Skin epidermis (tissue), 12 donors: ENCODE measurements around the gene MARK1.

ENCODE experiments used
- H3K27ac ChIP-seq, 21 experiments: fragments of 200-600 bp; sonication (generic) in 11 of 21; one replicate each; pipeline ENCODE4 v1.5.0; 2020; ENCODE audit warnings: mild to moderate bottlenecking in 3 of 21, inconsistent platforms in 2 of 21, moderate library complexity in 2 of 21
- H3K4me3 ChIP-seq, 7 experiments: fragments of 200-600 bp; sonication (generic) in 2 of 7; one replicate each; pipeline ENCODE4 v1.5.0; 2020; ENCODE audit warnings: inconsistent platforms in 2 of 7, mild to moderate bottlenecking in 2 of 7, moderate library complexity in 1 of 7

MARK1 gene

DNA sequence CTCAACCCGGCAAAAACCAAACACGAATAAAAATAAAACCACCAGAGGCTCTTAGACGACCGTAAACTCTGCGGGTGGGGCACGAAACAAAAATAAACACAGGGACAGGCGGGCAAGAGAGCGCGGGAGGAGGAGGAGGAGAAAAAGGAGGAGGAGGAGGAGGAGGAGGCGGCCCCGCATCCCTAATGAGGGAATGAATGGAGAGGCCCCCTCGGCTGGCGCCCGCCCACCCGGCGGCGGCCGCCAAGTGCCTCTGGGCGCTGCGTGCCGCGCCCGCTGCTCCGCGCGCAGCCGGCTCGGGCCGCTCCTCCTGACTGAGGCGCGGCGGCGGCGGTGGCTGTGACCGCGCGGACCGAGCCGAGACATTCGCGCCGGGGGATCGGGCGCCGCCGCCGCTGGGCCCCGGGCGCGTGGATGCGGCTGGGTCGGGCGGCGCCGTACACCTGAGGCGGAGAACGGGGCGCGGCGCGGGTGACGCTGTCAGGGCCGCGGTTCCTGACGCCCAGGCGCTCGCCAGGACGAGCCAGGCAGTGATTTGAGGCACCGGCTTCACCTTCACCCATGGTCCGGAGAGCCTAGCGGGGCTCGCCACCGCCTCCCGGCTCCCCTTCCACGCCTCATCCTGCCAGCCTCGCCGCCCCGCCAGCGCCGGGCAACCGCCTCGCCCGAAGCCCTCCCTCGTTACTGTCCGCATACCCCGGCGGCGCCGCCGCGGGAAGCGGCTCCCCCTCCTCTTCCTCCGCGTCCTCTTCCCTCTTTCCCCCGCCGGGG lies at the start of gene MARK1:
Gene MARK1, plus strand, starts transcription at position 229 of the 771 bp plus-strand sequence. CDS start 687 bp downstream, outside the sequence.
- peak within 1 kb of the TSS; percentile 44 to 72 (median 68) for H3K4me3 ChIP-seq
- peak within 1 kb of the TSS; percentile 39 to 97 (median 83) for H3K27ac ChIP-seq

DNA sequence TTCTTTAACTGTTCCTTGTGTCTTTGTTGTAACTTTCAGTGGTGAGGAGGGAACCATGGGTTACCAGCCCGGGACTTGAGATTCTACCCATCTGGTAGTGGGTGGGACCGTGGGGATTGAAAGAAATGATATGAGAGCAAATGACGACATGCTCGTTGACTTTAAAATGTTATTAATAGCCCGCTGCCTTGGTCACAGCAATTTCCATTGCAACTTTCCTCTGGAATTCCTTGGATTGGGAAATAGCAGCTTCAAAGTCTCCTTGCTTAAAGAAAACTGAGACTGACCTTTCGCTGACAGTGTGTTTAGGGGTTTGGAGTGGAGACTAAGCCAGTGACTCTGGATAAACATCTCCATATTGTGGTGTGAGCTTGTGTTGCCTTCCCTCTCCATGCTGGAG lies 44.2 kb upstream of the MARK1 start:
- Histone ChIP-seq H3K4me3 (no peak overlapping the region), H3K27ac (peak overlapping the region in 4 of 21 experiments; percentile 31 to 67 (median 51))

DNA sequence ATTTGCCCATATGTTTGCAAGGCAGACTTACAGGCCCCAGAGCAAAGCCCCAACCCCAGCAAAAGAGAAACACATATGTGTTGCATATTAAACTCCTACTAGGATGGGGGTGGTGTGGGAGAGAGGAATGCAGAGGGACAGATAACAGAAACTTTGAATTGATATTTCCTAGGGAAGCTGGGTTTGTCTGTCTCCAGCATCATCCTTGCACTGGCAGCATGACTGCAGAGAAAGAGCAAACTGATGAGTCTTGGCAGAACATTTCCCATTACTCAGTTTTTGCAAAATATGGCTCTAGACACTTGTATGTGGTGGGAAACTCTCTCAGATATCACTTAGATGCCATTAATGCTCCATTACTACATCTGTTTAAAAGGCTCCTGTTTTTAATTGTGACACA lies 43.8 kb upstream of the MARK1 start:
- Histone ChIP-seq H3K27ac (peak overlapping the region in 4 of 21 experiments; percentile 31 to 67 (median 51)), H3K4me3 (no peak overlapping the region)

DNA sequence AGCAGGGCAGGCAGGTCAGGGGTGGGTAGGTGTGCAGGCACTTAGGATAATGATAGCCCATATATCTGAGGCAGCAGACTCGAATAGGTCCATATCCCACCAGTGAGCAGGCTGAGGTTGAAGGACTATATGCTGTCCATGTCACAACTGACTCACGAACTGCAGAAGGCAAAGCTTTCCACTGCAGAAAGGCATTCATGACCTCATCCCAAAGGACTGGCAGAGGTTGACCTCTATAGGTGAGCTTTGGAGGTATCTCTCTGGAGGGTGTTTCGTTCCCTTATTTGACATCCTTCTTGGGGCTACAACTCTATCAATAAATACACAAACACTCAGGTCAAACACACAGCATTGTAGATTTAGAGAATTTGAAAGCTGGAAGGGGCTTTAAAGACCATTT lies 42.8 kb upstream of the MARK1 start:
- peak overlapping the region in 1 of 21 experiments; percentile 47 for H3K27ac ChIP-seq
- H3K4me3 ChIP-seq = no peak overlapping the region

DNA sequence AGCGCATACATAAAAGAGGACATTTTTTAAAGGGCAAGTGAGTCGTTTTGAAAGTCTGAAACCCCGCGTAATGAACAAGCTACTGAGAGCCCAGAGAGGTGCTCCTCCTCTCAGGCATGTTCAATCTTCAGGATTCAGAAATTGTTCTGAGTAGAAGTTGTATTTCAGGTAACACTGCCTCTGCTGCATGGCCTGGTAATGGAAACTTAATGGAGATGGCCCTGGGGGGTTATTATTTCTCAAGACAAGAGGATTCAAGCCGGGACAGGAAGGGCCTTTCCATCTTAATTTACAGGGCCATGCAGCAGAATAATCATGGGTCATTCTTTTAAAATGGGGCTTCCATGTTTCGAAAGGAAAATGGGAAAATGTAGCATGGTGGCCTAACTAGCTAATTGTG lies 42.1 kb upstream of the MARK1 start:
- Histone ChIP-seq H3K27ac (no peak overlapping the region), H3K4me3 (no peak overlapping the region)

DNA sequence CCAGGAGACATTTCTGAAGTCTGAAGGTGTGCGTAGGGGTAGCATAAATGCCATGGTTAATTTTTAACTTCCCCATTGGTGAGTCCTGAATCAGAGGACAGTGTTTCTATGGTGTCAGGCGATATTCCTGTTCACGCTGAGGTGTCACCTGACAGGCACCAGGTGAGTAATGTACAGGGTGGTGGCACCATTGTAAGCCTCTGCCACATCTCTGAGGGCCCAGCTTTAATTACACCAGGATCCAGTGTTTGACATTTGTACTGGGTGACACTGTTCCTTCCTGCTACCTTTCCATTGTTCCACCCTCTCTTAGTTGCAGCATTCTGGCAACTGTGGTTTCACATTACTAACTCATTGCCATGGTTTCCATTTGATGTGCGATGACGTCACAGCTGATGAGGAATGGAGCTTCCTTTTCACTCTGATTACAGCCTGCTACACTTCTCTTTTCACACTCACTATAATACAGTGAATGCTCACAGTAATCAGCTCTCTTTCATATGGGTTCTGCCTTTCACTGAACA lies 40.6 kb upstream of the MARK1 start:
- Histone ChIP-seq H3K27ac (no peak overlapping the region), H3K4me3 (no peak overlapping the region)

DNA sequence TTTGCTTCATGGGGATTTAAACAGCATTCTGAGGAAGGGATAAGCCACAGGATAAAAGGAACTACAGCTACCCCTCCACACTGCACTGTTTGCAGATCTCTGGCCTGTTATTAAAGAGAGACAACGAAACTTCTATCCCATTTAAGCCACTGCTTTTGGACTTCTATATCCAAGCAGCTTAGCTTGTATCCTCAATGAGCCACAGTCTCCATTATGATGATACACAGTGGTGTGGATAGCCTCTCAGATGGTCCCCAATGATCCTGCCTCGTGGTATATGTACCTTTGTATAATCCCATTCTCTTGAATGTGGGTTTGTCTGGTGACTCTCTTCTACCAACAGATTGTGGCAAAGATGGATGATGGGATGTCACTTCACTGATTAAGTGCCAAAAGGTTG lies 36.0 kb upstream of the MARK1 start:
- no peak overlapping the region for H3K4me3 ChIP-seq
- H3K27ac ChIP-seq = no peak overlapping the region

DNA sequence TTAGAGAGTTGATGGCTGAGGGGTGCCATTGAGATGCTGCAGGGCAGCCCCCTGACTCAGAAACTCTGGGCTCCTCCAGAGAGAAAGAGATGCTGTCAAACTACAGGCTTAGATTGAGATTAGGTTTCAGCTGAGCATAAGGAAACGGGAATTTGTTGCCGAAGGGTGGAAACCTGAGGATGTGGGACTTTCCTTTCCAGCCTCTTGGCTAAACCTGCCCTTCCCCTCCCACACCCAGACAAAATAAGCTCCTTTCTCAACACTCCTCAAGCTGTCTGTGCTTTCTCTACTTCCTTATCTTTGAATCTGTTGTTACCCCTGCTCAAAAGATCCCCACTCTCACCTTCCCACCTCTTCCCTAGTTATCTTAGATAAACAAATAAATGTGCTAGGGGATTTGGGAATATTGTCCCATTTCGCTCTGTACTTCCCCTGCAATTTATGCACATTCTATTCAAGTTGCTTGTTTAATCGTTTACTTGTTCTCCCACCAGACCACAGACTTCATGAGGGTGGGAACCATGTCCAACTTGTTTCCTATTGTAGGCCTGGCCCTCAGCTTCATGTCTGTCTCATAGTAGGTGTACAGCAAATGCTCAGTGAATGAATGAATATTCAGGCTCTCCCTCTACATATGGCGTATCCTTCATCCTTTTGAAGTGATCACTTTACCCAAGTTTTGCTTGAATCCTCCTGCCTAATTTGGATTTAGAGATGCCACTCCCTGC lies 30.6 kb upstream of the MARK1 start:
- Histone ChIP-seq H3K27ac (no peak overlapping the region), H3K4me3 (no peak overlapping the region)

DNA sequence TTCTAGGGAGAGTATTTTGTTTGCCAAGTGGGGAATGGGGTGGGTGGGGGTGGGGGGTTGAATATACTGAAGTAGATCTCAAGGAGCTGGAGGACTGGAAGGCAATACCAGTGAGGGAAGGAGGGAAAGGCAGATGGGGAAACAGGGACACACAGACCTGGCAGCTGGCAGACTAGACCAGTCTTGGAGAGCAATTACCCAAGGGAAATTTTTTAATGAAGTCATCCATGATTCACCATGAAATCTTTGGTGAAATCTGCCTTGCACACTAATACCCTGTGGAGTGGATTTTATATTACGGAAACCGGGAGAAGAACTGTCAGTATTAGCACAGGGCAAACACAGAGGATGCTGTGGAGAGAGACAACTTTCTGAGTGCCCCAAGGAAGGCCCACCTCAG lies 29.7 kb upstream of the MARK1 start:
- H3K27ac ChIP-seq = no peak overlapping the region
- H3K4me3 ChIP-seq = no peak overlapping the region

DNA sequence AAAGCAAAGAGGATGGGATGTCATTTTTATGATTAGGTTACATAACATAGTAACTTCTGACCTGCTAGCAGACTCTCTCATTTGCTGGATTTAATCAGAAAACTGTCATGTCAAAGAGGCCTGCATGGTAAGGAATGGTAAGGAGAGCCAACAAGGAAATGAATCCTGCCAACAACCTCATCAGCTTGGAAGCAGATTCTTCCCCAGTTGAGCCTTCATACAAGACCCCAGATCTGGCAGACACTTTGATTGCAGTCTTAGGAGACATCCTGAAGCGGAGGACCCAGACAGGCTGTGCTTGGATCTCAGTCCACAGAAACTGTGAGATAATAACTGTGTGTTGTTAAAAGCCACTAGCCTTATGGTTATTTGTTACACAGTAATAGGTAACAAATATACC lies 27.6 kb upstream of the MARK1 start:
- Histone ChIP-seq H3K4me3 (no peak overlapping the region), H3K27ac (no peak overlapping the region)

DNA sequence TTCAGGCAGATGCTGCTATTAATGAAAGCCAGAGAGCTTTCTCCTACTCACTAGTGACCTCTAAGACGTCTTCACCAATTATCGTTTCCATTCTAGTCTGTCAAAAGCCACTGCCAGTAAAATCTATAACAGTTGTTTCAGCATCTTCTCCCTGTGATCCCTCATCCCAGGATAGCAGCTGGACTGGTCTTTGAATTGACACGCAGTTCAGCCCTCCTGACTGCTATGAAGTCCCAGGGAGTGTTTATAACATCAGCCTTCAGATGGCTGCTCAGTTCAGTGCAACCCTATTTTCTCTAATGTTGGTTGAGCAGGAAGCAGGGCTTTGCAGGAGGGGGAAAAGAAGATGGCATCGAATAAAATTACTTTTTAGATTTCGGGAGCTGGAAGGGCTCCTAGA lies 23.6 kb upstream of the MARK1 start:
- Histone ChIP-seq H3K4me3 (no peak overlapping the region), H3K27ac (no peak overlapping the region)

DNA sequence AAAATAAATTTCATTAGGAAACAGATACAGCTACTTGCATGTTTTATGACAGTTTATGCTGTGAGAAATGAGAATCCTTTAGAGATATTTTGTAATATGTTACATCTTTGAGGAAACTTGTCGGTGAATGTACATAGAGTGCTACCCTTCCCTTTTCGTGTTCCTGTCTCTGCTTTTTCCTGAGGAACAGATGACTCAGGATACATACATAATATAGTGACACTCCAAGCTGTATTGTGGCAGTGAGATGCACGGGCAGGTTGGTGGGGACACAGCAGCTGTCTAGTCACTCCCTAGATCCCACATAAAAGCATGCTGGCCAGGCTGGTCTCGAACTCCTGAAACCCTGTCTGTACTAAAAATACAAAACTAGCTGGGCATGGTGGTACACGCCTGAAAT lies 20.9 kb upstream of the MARK1 start:
- no peak overlapping the region for H3K27ac ChIP-seq

DNA sequence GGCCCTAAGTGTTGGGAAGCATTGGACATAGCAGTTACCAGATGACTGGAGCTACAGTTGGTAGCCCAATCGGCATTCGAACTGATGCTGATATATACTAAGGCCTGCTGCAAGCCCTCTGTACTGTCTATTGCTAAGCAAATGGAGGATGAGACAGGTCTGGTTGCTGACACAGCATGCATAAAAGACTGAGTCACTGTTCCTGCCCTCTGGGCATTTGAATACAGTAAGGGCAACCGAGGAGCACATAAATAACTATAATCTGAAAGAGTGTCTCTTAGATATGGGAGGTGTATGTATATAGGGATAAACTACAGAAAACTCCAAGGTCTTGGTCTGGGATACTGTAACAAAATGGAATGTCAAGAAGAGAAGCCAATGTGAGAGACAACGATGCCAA lies 16.8 kb upstream of the MARK1 start:
- Histone ChIP-seq H3K4me3 (no peak overlapping the region), H3K27ac (no peak overlapping the region)

More for the DNA sequence above, 20.9 kb upstream of the MARK1 start:
- no peak overlapping the region for H3K4me3 ChIP-seq

DNA sequence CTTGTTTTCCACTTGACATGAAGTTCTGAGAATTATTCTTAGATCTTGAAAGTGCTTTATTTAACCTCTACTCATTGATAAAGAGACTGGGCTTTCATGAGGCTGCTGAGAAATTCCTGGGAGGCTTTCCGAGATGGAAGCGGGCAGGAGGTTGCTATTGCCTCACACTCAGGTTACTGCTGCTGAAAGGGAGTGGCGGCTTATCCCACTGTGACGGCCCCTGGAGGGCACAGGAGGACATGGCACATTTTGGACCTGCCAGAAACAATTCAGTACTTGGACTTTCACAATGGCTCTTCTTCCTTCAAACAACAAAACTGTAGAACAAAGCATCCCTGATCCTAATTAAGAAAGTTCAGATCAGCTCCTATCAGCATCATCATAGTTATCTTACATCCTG lies 16.2 kb upstream of the MARK1 start:
- Histone ChIP-seq H3K27ac (no peak overlapping the region), H3K4me3 (no peak overlapping the region)

DNA sequence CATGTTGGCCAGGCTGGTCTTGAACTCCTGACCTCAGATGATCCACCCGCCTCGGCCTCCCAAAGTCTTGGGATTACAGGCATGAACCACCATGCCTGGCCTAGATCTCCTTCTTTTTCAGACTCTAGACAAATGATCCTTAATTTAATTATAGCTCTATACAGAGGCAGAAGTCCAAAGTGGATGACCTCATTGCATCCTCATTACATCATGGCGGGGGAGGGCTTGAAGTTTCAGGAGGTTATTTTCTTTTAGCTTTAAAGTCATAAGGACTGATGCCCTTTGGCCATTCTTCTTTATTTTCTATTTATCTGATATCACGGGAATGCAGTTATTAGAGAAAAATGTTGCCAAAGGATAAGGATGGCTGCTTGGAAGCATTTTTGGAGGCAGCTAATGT lies 14.1 kb upstream of the MARK1 start:
- peak overlapping the region in 1 of 21 experiments; percentile 57 for H3K27ac ChIP-seq
- no peak overlapping the region for H3K4me3 ChIP-seq

DNA sequence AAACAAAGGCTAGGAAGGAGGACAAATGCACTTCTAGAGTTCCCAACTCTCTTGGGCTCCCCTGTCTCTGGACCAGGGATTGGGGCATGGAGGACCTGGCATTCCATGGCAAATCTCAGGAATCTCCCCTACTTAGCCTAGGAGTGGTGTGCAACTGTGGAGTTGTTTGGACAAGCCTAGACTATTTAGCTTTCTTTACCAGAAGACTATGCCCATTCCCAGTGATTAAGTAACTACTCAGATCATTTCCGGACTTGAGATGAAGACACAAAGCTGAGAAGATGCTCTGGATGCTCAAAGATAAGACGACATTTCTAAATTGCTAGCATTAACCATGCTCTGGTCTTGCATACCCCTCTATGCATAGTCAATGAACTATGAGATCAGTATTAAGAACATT lies 13.7 kb upstream of the MARK1 start:
- Histone ChIP-seq H3K4me3 (no peak overlapping the region), H3K27ac (peak overlapping the region in 1 of 21 experiments; percentile 57)

DNA sequence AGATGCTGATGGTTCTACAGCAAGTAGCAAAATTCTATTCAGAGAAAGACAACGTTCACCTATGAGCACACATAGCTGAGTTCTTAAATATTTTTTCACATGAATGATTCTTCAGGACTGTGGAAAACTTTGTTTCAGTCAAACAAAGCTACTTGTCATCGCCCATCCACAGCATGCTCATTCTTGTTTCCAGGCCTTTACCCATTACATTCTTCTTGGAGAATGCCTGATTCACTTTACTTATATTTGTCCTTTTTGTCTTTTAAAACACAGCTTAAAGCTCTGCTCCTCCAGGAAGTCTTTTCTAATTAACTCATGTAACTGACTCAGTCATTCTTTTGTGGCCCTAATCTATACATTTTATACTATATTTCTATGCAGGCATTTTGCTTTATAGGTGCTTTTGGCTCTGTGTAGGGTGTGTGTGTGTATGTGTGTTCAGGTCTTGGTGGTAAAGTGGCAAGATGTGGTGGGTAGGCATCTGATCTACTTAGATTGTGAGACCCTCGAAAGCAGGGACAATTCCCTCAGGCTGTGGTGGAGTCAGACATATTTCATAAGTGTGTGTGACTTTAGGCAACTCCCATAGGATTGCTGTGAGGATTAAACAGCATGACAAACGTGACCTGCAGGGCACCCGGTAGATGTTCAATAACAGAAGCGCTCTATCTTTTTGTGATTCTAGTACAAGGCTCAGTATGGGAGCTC lies 11.8 kb upstream of the MARK1 start:
- no peak overlapping the region for H3K4me3 ChIP-seq
- H3K27ac ChIP-seq = peak overlapping the region in 10 of 21 experiments; percentile 2 to 74 (median 42)

DNA sequence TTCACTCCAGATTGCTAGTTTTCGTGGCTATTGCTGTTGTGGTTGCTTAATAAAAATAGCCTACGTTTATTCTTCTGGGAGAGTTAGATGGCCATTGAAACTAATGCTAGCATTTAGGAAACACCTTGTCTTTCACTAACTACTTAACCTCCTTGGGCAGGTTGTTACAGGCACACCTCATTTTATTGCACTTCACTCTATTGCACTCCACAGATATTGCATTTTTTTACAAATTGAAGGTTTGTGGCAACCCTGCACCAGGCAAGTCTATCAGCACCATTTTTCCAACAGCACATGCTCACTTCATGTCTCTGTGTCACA lies 11.3 kb upstream of the MARK1 start:
- Histone ChIP-seq H3K27ac (peak overlapping the region in 7 of 21 experiments; percentile 2 to 74 (median 48)), H3K4me3 (no peak overlapping the region)

DNA sequence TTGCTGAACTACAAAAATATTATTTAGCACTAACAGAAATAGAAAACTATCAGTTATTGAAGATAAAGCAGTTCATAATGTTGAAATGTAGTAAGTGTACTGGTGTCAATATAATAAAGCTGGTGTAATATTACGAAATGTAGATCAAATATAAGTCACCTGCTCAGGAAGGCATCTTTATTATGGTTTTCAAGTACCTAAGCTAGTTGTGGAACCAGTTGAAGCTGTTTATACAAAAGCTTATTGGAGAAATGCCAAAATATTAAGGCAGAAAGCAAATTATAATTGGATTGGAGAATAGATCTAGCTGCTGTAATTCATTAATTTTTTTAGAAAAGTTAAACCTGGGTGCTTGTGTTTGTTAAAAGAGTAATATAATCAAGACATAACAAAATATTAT lies 6.2 kb upstream of the MARK1 start:
- H3K27ac ChIP-seq = no peak overlapping the region

DNA sequence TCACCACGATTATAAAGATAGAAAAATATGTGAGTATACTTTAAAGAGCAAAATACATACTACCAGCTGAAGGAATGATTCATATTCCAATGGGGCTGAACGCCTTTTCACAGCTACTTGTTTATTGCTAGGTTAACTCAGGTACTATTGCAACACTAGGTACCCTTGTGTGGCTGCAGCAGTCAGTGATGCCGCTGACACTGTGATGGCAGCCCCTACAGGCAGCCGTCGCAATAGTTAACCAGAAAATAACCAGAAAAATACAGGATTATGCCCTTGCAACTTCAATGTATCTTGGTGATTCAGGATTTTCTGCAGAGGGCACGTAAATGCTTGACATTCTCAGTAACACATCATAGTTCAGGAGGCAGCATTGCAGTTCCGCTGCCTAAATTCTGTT lies 1.6 kb upstream of the MARK1 start:
- no peak overlapping the region for H3K4me3 ChIP-seq
- H3K27ac ChIP-seq = no peak overlapping the region

More for the DNA sequence above, 6.2 kb upstream of the MARK1 start:
- no peak overlapping the region for H3K4me3 ChIP-seq
